DOHH2 (cell line): ENCODE results near the gene C1orf141.

Experiments
- CTCF ChIP-seq: fragments of 200-600 bp; sonication (generic); IDR thresholded peaks from one replicate; pipeline ENCODE4 v1.5.1; 2014; ENCODE audit warnings: antibody characterized with exemption, mild to moderate bottlenecking, low read depth, low read length; ENCODE audit not compliant: poor library complexity, severe bottlenecking
- EZH2phosphoT487 ChIP-seq: fragments of 200-600 bp; sonication (generic); IDR thresholded peaks from 2 replicates; pipeline ENCODE4 v1.6.1; 2017; ENCODE audit warnings: borderline replicate concordance, mild to moderate bottlenecking, antibody characterized with exemption, low read length, moderate library complexity, mixed read lengths

GRCh38 chr1:67110352-67110751 is 24.4 kb downstream of the C1orf141 start:
- TF ChIP-seq CTCF (no peak), EZH2phosphoT487 (no peak)
